B cell (primary cell): Measurements from ENCODE around the gene CEMIP. TPM values are rescaled to one million over a fixed set of nuclear protein-coding genes. Genes with fewer than 3 reads are reported as not detected.

ENCODE experiments used
- ATAC-seq: fragments of 200-7000 bp; cut with Tn5 transposase; one replicate; pipeline ENCODE4 v1.10.0; 2021; ENCODE audit warnings: low read depth, mild to moderate bottlenecking, moderate number of reproducible peaks, moderate library complexity
- CTCF ChIA-PET: fragments of 350-600 bp; sonication (Branson Sonifier 250); formaldehyde crosslinking; loops from one replicate; lab custom pipeline; 2021; ENCODE audit warnings: antibody characterized with exemption, inconsistent platforms; lab: Charles Lee
- POLR2A ChIA-PET: fragments of 350-600 bp; sonication (Branson Sonifier 250); formaldehyde crosslinking; loops from one replicate; lab custom pipeline; 2021; ENCODE audit warnings: antibody characterized with exemption; lab: Charles Lee
- DNase-seq: peaks from one replicate; pipeline ENCODE4 v3.0.0; 2013
- H2AFZ ChIP-seq: 2 replicates; pipeline ENCODE4 v1.6.1; 2012; ENCODE audit warnings: mild to moderate bottlenecking, low read depth, low read length; ENCODE audit not compliant: insufficient read depth, poor library complexity, severe bottlenecking
- H3K27ac ChIP-seq, 2 donors: 1 replicate in 1 of 2; 2 replicates in 1 of 2; pipeline ENCODE4 v1.5.1; 2012 to 2013; ENCODE audit warnings: low read length in 2 of 2, mild to moderate bottlenecking in 2 of 2, moderate library complexity in 1 of 2
- H3K27me3 ChIP-seq, 4 experiments: fragments of 200-600 bp in 1 of 4; sonication (generic) in 1 of 4; replicated peaks in 1 of 4; 1 replicate in 2 of 4; 2 replicates in 2 of 4; pipeline versions ENCODE4 v1.6.1 to v1.7.0; 2013 to 2016; ENCODE audit warnings: low read length in 3 of 4, mild to moderate bottlenecking in 2 of 4, mixed read lengths in 1 of 4, moderate library complexity in 1 of 4; ENCODE audit not compliant: insufficient read depth in 4 of 4, control insufficient read depth in 3 of 4; ENCODE audit errors: control extremely low read depth in 1 of 4
- H3K36me3 ChIP-seq, 2 experiments: replicated peaks in 1 of 2; 1 replicate in 1 of 2; 2 replicates in 1 of 2; pipeline versions ENCODE4 v1.6.1 to v1.7.1; 2013; ENCODE audit warnings: low read length in 1 of 2; ENCODE audit not compliant: insufficient read depth in 2 of 2, control insufficient read depth in 1 of 2; ENCODE audit errors: control extremely low read depth in 1 of 2, extremely low read depth in 1 of 2
- H3K4me1 ChIP-seq, 2 donors: fragments of 200-600 bp in 1 of 2; sonication (generic) in 1 of 2; 1 replicate in 1 of 2; 2 replicates in 1 of 2; pipeline versions ENCODE4 v1.5.1 to v1.6.1; 2013 to 2017; ENCODE audit warnings: low read length in 2 of 2; ENCODE audit not compliant: control insufficient read depth in 2 of 2, insufficient read depth in 2 of 2
- H3K4me2 ChIP-seq: replicated peaks from 2 replicates; pipeline ENCODE3; 2012; ENCODE audit warnings: mild to moderate bottlenecking, low read depth, low read length; ENCODE audit not compliant: poor library complexity, severe bottlenecking
- H3K4me3 ChIP-seq, 5 experiments: fragments of 200-600 bp in 1 of 5; sonication (generic) in 1 of 5; 1 replicate in 3 of 5; 2 replicates in 2 of 5; pipeline versions ENCODE4 v1.5.1 to v1.7.0; 2011 to 2016; ENCODE audit warnings: low read length in 4 of 5, mild to moderate bottlenecking in 4 of 5, low read depth in 2 of 5, control low read depth in 1 of 5, moderate library complexity in 1 of 5; ENCODE audit not compliant: insufficient read depth in 1 of 5; ENCODE audit errors: control extremely low read depth in 1 of 5, extremely low read depth in 1 of 5
- H3K79me2 ChIP-seq: fragments of 200-600 bp; sonication (generic); one replicate; pipeline ENCODE4 v1.6.0; 2016; ENCODE audit warnings: low read length; ENCODE audit not compliant: control insufficient read depth, insufficient read depth
- H3K9ac ChIP-seq: fragments of 200-600 bp; sonication (generic); 2 replicates; pipeline ENCODE4 v1.6.1; 2017; ENCODE audit warnings: mild to moderate bottlenecking, low read length, moderate library complexity
- H3K9me3 ChIP-seq, 3 donors: one replicate each; pipeline versions ENCODE4 v1.6.1 to v1.7.1; 2013; ENCODE audit warnings: low read length in 2 of 3; ENCODE audit not compliant: control insufficient read depth in 2 of 3, insufficient read depth in 1 of 3; ENCODE audit errors: control extremely low read depth in 1 of 3
- H4K20me1 ChIP-seq: 2 replicates; pipeline ENCODE4 v1.6.0; 2012; ENCODE audit warnings: mild to moderate bottlenecking, low read length; ENCODE audit not compliant: insufficient read depth, control insufficient read depth, poor library complexity, severe bottlenecking
- H3K27ac Mint-ChIP-seq: one replicate; pipeline ENCODE4 v1.8.0; 2021; ENCODE audit warnings: mixed read lengths
- H3K27me3 Mint-ChIP-seq: one replicate; pipeline ENCODE4 v1.8.0; 2021; ENCODE audit warnings: mixed read lengths
- H3K4me1 Mint-ChIP-seq: one replicate; pipeline ENCODE4 v1.8.0; 2021; ENCODE audit warnings: mixed read lengths
- H3K4me3 Mint-ChIP-seq: one replicate; pipeline ENCODE4 v1.8.0; 2021; ENCODE audit warnings: mixed read lengths
- H3K9me3 Mint-ChIP-seq: one replicate; pipeline ENCODE4 v1.8.0; 2022; ENCODE audit warnings: mixed read lengths; ENCODE audit not compliant: insufficient read depth
- CTCF ChIP-seq: fragments of 200-600 bp; IDR thresholded peaks from one replicate; pipeline ENCODE4 v1.8.0; 2022; ENCODE audit warnings: antibody characterized with exemption, mild to moderate bottlenecking
- EZH2 ChIP-seq: IDR thresholded peaks from 2 replicates; pipeline ENCODE4 v1.6.1; 2012; ENCODE audit warnings: borderline replicate concordance, low read depth, mild to moderate bottlenecking, moderate library complexity, low read length; ENCODE audit not compliant: insufficient read depth, poor library complexity, severe bottlenecking
- WGBS: methylation state at CpG from one replicate; pipeline ENCODE4 v1.1.5; 2013; ENCODE audit warnings: missing lambda C conversion rate; ENCODE audit not compliant: insufficient coverage; 5-methylcytosine and 5-hydroxymethylcytosine counted together
- intact Hi-C: fragments of 100-400 bp; cut with micrococcal nuclease; formaldehyde crosslinking; loops from one replicate; pipeline ENCODE4 v1.10.0; 2022
- polyA plus RNA-seq: library from polyadenylated mRNA; depleted of rRNA; stranded (reverse); fragments of >200 nt; gene quantifications from 2 replicates; pipeline ENCODE4 v1.2.3, GENCODE V29; 2012
- total RNA-seq, 2 donors: library from RNA; stranded (reverse); fragments of 120-200 nt in 1 of 2; gene quantifications; 1 replicate in 1 of 2; 2 replicates in 1 of 2; pipeline versions ENCODE4 v1.2.3 to v1.2.4, GENCODE V29; 2013 to 2022

The CEMIP gene
- total and polyA plus RNA-seq, 2 donors (not counting 1 experiment from before 2014, with no cell fraction given), result 0.32 TPM; not detected in 1

GRCh38 chr15:80971143-80971542 lies 192.0 kb downstream of the CEMIP start:
- Mint-ChIP-seq H3K27me3 (no peaks in the 10 kb centered on the region), H3K9me3 (no peaks in the 10 kb centered on the region), H3K4me1 (peaks cover 7% of the 10 kb centered on the region), H3K4me3 (no peak overlapping the region), H3K27ac (no peak overlapping the region)
- H3K36me3 ChIP-seq, result peaks cover 0 to 20% of the 10 kb centered on the region in 2 experiments
- no peak overlapping the region for H2AFZ ChIP-seq
- 93% methylated on average over 2 of the region's 2 CpGs for WGBS
- intact Hi-C loops, result loop anchor here (5.0 kb wide), 1 partner anchor 194 kb away; the partner anchor contains the start of gene CEMIP
- no peaks in the 10 kb centered on the region for H3K9me3 ChIP-seq
- POLR2A ChIA-PET, result no interaction called here
- no peak for ATAC-seq
- H3K27ac ChIP-seq, result no peak overlapping the region
- CTCF ChIA-PET, result interaction anchor here (1.2 to 7.2 kb wide), 7 partner anchors 23 to 522 kb away, joined by 3 to 102 read pairs (median 8); no protein-coding TSS in a partner anchor
- H3K79me2 ChIP-seq, result peaks cover 34% of the 10 kb centered on the region
- DNase-seq, result no peak
- no peak overlapping the region for H3K4me3 ChIP-seq
- H3K9ac ChIP-seq, result no peak overlapping the region
- H3K4me2 ChIP-seq, result no peak overlapping the region
- no peak for TF ChIP-seq EZH2
- no peak for TF ChIP-seq CTCF
- H3K4me1 ChIP-seq, result no peaks in the 10 kb centered on the region
- H3K27me3 ChIP-seq, result no peaks in the 10 kb centered on the region
- H4K20me1 ChIP-seq, result peaks cover 25% of the 10 kb centered on the region

- no peak overlapping the region for H3K4me3 ChIP-seq
- no peaks in the 10 kb centered on the region for H3K9me3 ChIP-seq
- DNase-seq (no peak), ATAC-seq (no peak)
- H3K9ac ChIP-seq, result no peak overlapping the region
- H3K36me3 ChIP-seq, result peaks cover 0 to 23% of the 10 kb centered on the region in 2 experiments
- WGBS, result 100% methylated on average over 2 of the region's 3 CpGs
- H3K4me2 ChIP-seq, result no peak overlapping the region
- no peak overlapping the region for H3K27ac ChIP-seq
- peaks cover 44% of the 10 kb centered on the region for H3K79me2 ChIP-seq
- no peak overlapping the region for H3K4me3 Mint-ChIP-seq
- no peaks in the 10 kb centered on the region for H3K27me3 Mint-ChIP-seq
- no peaks in the 10 kb centered on the region for H3K27me3 ChIP-seq
- intact Hi-C loops, result loop anchor here (5.0 kb wide), 1 partner anchor 195 kb away; the partner anchor contains the start of gene CEMIP
- H2AFZ ChIP-seq, result no peak overlapping the region
- peaks cover 36% of the 10 kb centered on the region for H4K20me1 ChIP-seq
- peaks cover under 1 to 2% of the 10 kb centered on the region in 2 donors for H3K4me1 ChIP-seq
- TF ChIP-seq CTCF (no peak), EZH2 (no peak)
- ChIA-PET POLR2A (no interaction called here), CTCF (interaction anchor here (1.2 to 7.2 kb wide), 2 partner anchors 24 to 516 kb away, joined by 3 to 102 read pairs; no protein-coding TSS in a partner anchor)
- H3K27ac Mint-ChIP-seq, result no peak overlapping the region
- peaks cover 14% of the 10 kb centered on the region for H3K4me1 Mint-ChIP-seq
- no peaks in the 10 kb centered on the region for H3K9me3 Mint-ChIP-seq
Observed at GRCh38 chr15:80972276-80972675, 193.1 kb downstream of the CEMIP start.
